NCI-H146 treated with DMSO at 0.1 percent for 48 hours (cell line): ENCODE results near the gene MTR.
"Not testable (repeated sequence)": the region's sequence is repeated elsewhere in the genome, so short reads cannot be mapped to it uniquely, and the experiment has no call there.

Experiments used
- DNase-seq: peaks from one replicate; lab custom pipeline; 2025; ENCODE audit not compliant: unreplicated experiment; lab: John Stamatoyannopoulos, UW

Gene MTR

DNA sequence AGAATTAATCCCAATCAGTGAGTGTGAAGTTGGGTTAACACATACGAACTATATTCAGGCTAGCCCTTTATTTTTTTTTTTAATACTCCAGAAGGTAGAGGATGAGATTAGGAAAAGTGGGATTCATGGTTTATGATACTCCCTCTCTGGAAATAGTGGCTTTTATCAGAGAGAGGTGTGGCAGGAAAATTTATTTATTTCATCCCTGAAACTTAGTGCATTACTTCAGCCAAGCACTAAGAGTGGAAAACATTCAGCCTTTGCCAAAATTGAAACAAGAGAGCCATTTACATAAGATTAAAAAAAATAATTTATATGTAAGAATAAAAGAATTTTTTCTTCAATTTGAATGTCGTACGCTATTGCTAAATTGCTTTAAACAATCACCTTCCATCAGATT lies 35.0 kb downstream of the MTR start:
- DNase-seq: no peak

DNA sequence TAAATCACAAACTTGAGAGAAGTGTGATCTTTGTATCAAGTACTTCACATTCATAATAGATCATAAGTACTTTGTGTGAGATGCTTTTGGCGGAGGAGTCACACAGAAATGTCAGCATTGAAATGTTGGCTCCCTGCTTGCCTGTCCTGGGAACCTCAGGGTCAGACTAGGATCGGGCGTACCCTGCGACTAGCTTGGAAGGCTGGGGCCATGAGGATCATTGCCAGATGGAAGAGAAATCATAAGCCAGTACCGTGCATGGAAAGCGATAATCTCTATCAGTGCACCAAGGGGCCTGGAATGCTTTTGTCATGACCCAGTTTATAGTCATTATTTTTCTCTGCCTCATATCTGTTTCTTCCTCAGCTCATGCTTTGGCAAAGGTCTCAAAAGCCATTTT lies 35.5 kb downstream of the MTR start:
- no peak for DNase-seq

DNA sequence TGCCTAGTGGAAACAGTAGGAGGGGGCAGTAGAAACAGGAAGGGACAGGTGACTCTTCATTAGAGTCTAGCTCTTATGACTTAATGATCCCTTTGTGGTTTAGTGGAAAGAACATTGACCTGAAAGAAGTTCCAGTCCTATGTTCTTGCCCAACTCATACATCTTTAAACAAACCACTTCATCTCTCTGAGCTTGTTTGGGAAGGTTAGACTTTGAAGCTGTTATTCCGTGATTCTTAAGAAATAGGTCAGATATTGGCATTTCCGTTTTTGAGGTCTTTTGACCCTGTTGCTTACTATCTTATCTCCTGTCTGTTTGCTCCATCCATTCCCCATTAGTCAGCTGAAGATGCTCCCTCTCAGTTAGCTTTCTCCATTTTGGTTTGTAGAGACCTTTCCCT lies 38.5 kb downstream of the MTR start:
- DNase-seq: no peak

DNA sequence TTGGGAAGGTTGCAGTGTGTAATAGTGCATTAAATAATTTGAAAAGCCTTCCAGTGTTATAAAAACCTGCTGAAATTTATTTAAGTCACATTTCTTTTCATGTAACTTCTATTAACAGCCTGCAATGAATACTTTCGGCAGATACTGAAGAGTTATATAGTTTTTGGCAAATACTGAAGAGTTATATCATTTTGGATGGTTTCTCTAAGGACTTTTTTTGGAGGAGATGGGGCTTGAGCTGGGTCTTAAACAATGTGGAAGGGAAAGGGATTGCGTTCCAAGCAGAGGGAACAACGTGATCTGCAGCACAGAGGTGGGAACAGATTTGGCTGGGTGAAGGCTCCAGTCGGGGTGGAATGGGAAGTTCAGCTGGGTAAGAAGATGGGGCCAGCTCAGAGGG lies 39.8 kb downstream of the MTR start:
- no peak for DNase-seq

DNA sequence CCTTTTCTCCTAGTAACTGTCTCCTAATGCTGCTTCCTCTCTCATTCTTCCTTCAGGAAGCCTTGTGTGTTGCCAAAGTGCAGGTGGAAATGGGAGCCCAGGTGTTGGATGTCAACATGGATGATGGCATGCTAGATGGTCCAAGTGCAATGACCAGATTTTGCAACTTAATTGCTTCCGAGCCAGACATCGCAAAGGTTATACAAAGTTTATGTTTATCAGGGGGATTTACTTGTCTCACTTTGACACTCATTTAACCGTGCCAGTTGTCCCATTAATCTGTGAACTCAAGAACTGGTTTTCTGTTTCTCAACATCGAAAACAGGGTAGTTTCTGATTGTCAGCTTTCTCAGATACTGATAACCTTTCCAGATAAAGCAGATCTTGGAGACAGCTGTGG lies 40.4 kb downstream of the MTR start:
- DNase-seq: no peak

DNA sequence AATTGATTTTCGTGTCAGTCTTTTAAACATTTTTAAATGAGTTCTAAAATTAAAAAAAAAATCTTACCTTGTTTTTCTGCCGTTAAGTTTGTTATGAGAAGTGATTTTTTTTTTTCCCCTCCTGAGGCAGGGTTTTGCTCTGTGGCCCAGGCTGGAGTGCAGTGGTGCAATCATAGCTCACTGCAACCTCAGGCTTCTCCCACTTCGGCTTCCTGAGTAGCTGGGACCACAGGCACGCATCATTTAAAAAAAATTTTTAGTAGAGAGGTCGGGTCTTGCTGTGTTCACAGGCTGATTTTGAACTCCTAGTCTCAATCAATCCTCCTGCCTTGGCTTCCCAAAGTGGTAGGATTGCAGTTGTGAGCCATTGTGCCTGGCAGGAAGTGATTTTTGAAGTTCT lies 41.1 kb downstream of the MTR start:
- no peak for DNase-seq

DNA sequence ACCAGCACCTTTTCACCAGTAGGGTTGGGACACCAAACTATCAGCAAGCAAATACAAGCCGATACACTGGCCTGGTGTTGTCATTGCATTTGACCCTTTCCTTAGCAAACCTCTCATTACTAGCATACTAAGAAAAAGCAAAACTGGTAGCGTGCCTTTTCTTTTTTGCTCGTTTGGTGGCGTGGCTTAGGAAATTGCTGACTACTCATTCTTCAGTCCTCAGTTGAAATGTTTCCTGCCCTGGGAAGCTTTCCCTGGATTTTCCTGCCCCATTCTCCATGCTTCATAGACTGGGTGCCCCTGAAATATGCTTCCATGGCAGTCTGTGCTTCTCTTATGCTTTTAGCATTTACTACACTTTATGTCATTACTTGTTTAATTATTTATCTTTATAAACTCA lies 42.0 kb downstream of the MTR start:
- DNase-seq: no peak

DNA sequence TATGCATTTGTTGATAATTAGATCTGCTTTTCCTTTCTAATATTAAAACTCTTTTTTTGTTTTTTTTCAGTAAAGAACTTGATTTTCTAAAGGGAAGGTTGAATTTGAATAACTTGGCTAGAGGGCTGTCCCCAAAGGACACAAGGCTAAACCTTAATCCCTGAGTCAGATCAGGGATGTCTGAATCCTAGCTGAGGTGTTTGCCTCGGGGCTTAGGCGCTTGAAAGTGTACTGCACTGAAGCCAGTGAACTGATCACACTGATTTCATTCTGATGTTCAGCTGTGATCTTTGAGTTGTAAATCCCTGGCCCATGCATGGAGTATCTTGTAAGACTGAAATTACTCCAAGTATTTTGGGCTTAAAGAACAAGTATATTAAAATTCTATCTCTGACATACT lies 42.8 kb downstream of the MTR start:
- DNase-seq: no peak

DNA sequence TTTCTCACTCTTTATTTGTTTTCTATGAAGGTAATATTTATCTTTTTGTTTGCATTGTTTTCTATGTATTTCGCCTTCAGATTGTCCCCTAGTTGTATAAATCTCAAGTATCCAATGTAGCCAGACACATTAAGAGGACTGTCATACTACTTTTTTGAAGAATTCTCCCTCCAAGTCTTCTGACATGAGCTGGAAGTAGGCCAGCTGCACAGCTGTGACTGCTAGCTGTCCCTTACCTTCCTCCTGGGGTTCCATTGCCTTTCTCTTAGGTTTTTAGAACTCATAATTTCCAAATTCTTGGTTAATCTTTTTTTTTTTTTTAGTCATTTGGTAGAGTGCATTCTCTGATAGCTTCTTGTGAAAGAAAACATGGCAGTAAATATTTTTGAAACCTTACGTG lies 46.2 kb downstream of the MTR start:
- DNase-seq: no peak

DNA sequence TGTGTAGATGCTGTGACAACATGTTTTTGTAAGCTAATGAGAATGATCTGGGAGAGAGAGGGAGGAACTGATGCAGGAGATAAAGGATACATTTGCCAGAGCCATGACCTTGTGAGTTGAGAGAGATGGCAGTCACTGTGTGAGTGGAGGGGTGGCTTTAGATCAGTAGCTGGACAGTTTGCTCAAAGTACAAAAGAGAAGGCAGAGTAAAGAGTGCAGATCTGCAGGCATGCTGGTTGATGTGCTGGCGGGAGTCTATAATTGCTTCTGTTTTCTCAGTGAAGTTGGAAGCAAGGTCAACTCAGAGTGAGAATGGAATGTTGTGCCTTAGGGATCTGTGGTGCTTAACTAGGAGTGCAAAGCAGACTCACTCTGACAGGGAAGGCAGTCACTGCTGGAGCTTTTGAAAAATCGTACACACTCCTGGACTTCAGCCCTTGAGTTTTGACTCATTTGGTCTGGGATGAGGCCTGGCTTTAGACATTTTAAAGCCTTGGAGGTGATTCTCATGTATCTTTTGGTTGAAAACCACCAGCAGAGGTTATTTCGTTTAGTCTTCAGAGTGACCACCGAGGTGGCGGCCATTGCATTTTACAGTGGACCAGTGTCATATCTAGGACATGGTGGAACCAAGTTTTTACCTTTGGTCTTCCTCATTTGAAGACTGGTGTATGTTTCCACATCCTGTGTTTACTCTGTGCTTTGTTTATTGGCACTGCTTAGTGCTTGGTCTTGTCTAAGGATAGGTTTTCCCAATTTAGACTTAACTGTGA lies 49.6 kb downstream of the MTR start:
- DNase-seq: no peak

DNA sequence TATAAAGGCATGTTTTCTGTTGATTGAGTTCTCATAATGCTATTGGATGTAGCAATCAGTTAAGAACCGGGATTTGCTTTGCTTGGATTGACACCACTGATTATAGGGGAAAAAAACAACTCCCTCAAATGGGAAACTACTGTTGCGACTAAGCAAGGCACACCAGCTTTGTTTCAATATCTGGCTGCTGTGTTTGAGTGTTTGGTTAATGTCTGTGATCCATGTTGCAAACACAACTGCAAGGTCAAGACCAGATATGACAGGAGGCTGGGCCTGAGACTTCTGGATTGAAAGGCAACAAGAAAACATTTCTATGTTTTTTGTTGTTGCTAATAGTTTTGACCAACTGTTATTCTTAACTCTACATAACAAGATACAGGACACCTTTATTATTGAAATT lies 50.7 kb downstream of the MTR start:
- no peak for DNase-seq

DNA sequence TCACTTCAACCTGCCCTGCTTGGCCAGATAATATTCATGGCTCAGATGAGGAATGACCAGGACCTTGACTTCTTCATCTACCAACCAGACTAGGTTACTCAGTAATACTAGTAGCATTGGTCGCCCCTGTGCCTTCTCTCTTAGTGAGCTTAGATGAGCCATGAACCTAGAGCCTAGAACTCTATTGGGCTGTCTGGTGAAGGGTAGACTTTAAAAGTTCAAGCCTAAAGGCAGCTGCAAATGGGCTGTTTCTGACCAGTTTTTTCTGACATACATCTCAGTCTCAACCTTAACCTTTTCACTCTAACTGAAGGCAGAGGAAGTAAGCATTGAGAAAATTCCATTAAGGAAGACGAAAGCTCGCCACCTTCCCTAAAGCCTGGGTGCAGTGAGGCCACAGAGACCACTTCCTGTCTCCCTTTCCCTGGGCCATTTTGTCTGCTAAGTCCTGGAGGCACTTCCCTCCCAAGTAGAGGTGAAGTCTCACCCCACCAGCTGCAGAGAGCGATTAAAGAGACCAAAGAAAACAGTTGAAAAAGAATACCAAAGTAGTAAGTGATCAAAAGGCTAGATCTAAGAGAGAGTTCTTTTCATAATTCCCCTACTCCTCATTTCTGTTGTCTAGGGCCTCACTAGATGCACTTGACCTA lies 53.3 kb downstream of the MTR start:
- no peak for DNase-seq

DNA sequence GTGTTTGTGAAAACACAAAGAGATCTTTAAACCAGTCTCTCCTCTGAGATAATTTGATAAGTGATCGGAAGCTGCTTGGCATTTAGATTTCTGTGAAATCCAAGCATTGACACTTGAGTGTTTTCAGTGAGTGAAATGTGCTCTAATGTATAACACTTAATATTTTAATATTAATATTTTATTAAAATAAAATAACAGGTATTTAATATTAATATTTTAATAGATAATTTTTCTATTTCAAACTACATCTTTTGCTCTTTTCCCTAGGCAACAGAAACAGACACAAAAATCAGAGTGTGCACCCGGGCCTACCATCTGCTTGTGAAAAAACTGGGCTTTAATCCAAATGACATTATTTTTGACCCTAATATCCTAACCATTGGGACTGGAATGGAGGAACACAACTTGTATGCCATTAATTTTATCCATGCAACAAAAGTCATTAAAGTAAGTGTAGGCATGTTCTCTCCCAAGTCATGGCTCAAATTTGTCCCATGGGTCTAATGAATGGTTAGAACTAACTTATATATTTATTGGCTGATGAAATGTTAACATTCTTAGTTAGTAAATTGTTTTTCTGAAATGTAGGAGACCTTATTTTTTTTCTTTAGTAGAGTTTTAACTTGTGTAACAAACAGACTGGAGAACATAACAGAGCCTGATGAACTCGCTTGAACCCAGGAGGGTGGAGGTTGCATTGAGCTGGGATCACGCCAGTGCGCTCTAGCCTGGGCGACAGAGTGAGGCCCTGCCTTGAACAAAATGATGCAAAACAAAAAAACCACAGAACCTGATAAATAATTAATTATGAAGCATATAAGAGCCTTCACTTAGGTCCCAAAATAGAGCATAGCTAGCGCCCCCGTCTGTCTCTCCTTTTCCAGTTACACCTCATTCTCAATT lies 55.2 kb downstream of the MTR start:
- no peak for DNase-seq

DNA sequence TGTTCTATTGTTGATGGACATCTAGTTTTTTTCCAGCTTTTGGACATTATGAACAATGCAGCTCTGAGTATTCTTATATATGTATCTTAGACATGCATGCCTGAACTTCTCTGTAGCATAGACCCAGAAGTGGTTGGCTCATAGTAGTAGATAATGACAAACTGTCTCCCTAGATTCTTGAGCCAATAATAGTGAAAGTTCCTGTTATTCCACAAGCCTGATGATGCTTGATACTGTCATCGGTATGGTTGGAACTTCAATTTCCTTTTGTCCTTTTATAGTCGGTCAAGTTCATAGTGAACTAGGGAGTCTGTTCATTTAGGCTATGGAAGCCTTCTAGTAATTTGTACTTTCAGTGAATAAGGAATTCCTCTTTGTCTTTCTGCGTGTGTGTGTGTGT lies 56.8 kb downstream of the MTR start:
- DNase-seq: no peak

DNA sequence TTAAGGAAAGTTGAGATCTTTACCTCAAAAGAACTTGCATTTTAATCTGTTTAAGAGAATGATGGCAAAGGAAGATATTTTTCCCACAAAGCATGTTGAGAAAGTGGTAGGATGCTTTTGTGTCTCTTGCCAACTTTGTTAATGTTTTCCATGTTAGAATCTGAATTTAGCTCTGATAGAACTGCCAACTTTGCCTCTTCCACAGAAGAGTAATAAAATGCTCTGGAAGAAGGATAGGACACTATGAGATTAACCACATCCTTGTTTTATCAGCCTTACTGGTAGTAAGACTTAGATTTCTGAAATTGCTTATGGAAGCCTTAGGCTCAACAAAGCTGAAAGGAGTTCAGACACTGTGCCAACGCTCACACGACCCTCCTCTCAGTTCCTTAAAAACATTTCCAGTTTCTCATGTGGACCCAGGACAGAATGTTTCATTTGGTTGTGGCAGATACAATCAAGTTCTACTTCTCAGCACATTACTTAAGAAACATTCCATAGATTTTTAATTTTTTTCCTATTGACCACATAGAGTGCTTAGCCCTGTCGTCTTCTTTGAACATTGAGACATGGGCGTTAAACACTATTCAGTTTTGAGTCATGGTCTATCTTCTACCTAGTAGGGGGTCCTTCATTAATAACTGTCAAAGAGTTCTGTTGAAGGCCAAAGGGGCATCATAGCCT lies 59.0 kb downstream of the MTR start:
- DNase-seq: no peak

DNA sequence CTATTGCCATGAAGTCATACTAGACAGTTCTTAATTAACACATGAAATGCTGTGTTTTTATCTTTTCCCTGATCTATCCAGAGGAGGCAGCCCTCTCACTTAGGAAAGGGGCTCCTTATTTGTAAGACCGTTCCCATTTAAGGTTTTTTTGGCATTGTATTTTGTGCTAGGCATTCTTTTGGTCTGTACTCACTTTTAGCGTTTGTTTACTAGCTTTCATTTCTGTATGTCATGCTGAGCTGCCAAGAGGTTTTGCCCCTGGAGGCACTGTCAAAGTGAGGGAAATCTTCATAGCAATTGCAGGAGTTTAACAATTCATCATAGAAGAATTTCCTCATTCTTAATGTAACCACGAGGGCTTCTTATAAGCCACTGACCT lies 59.5 kb downstream of the MTR start:
- DNase-seq: no peak

DNA sequence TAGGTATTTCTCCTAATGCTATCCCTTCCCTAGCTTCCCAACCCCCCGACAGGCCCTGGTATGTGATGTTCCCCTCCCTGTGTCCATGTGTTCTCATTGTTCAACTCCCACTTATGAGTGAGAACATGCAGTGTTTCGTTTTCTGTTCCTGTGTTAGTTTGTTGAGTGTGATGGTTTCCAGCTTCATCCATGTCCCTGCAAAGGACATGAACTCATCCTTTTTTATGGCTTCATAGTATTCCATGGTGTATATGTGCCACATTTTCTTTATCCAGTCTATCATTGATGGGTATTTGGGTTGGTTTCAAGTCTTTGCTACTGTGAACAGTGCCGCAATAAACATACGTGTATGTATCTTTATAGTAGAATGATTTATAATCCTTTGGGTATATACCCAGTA lies 61.6 kb downstream of the MTR start:
- not testable (repeated sequence) for DNase-seq

DNA sequence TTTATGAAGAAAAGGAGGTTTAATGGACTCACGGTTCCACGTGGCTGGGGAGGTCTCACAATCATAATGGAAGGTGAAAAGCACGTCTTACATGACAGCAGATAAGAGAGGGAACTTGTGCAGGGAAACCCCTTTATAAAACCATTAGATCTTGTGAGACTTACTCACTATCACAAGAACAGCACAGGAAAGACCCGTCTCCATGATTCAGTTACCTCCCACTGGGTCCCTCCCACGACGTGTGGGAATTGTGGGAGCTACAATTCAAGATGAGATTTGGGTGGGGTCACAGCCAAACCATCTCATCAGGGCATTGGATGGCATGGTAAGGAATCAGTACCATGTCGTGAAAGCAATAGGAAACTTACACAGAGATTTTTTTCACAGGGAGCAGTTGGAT lies 63.1 kb downstream of the MTR start:
- DNase-seq: no peak

DNA sequence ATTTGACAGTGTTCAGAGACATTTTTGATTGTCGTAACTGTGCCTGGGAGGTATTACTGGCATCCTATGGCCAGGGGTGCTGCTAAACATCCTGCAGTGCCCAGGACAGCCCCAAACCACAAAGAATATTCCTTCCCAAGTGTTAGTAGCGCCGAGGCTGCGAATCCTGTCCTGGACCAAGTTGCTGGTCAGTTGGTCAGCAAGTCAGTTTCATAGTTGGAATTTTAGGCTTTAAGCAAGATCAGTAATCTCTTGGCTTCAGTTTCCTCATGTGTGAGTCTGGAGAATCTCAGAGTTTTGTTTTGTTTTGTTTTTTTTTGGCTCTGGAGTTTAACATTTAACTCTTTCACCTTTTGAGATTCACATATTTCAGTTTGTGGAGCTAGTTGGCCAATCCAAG lies 65.0 kb downstream of the MTR start:
- DNase-seq: no peak

DNA sequence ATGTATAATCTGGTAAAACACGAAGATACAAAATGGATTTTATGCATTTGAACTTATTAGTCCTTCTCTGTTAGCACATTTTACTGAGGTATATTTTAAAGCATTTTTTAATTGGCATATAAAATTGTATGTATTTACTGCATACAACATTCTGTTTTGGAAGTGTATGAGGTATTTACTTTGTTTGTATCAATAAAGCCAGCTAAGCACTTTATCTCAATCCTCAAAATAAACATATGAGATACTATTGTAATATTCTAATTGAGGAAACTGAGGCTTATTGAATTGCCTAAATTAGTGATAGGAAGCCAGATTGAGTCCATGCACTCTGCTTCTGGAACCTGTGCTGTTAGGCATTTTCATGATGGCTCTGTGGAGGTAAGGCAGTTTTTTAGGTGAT lies 65.6 kb downstream of the MTR start:
- no peak for DNase-seq

DNA sequence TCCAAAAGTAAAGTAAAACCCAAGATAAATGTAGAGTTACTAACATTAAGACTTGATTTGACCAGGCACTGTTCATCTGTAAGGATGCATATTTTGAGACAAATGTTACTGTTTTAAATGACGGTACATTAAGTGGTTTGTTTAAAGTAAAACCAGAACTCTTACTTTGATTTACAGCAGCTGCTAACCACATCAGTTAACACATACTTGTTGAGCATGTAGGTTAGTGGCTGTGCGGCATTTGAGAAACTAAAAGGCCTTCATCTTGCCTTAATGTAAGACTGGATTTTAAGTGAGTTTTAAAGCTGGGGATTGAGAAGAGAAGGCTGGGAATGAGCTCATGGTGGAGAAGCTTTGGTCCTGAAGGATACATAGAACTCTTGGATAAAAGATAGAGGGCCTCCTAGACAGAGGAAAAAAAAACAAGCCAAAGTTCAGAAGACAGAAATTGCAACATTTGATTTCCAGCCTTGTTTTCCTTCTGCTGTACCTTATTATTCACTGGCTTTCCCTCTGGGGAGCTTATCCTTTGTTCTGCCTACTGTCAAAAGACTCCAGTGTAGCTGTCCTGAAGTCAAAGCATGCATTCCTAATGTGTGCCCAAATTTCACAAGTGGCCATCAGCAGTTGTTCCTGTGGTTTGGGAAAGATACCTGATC lies 66.6 kb downstream of the MTR start:
- no peak for DNase-seq
